Activated B cell treated with CpG ODN at 0.5 μM for 24 hours (primary cell): ENCODE results near the gene RBM26. TPM values are rescaled to one million over a fixed set of nuclear protein-coding genes. Genes with fewer than 3 reads are reported as not detected.
A peak's percentile ranks its signal among the peaks of the same experiment; 100 is the strongest.

ENCODE experiments used
- ATAC-seq: fragments of 200-7000 bp; cut with Tn5 transposase; one replicate; pipeline ENCODE4 v1.10.0; 2021; ENCODE audit warnings: low read depth, mild to moderate bottlenecking, moderate library complexity
- CTCF ChIA-PET: fragments of 350-600 bp; sonication (Branson Sonifier 250); formaldehyde crosslinking; loops from one replicate; lab custom pipeline; 2021; ENCODE audit warnings: antibody characterized with exemption; lab: Charles Lee
- POLR2A ChIA-PET: fragments of 350-600 bp; sonication (Branson Sonifier 250); formaldehyde crosslinking; loops from one replicate; lab custom pipeline; 2021; ENCODE audit warnings: antibody characterized with exemption; lab: Charles Lee
- DNase-seq: peaks from one replicate; pipeline ENCODE4 v3.0.0; 2022
- H3K27ac Mint-ChIP-seq: one replicate; pipeline ENCODE4 v1.8.0; 2020; ENCODE audit warnings: mixed read lengths
- H3K27me3 Mint-ChIP-seq: one replicate; pipeline ENCODE4 v1.8.0; 2021; ENCODE audit warnings: mixed read lengths
- H3K36me3 Mint-ChIP-seq: one replicate; pipeline ENCODE4 v1.8.0; 2021; ENCODE audit warnings: low read depth, mixed read lengths
- H3K4me1 Mint-ChIP-seq: one replicate; pipeline ENCODE4 v1.8.0; 2021; ENCODE audit warnings: mixed read lengths
- H3K4me3 Mint-ChIP-seq: one replicate; pipeline ENCODE4 v1.8.0; 2020; ENCODE audit warnings: mild to moderate bottlenecking, mixed read lengths
- H3K9me3 Mint-ChIP-seq: one replicate; pipeline ENCODE4 v1.8.0; 2020; ENCODE audit warnings: mixed read lengths
- CTCF ChIP-seq: fragments of 200-600 bp; IDR thresholded peaks from one replicate; pipeline ENCODE4 v1.8.0; 2022; ENCODE audit warnings: antibody characterized with exemption, mild to moderate bottlenecking
- intact Hi-C: fragments of 100-400 bp; cut with micrococcal nuclease; formaldehyde crosslinking; loops from one replicate; pipeline ENCODE4 v1.15.1; 2024
- total RNA-seq: library from RNA; stranded (reverse); gene quantifications from 2 replicates; pipeline ENCODE4 v1.2.3, GENCODE V29; 2022

Gene RBM26
- total RNA-seq, 1 donor from 2014 or later, result 92.9 TPM

GRCh38 chr13:79401259-79402070, 4.6 kb downstream of the RBM26 start:
- Mint-ChIP-seq H3K27ac (peak overlapping the region; percentile 35), H3K9me3 (no peaks in the 10 kb centered on the region), H3K4me3 (peak overlapping the region; percentile 50), H3K27me3 (no peaks in the 10 kb centered on the region), H3K4me1 (peaks cover 11% of the 10 kb centered on the region), H3K36me3 (peaks cover 47% of the 10 kb centered on the region)
- intact Hi-C loops, result loop anchor here (10.0 kb wide), 1 partner anchor 1897 kb away; no protein-coding TSS in a partner anchor
- ATAC-seq (peak; percentile 11), DNase-seq (no peak)
- CTCF ChIA-PET, result interaction anchor here (1.1 to 1.2 kb wide), 2 partner anchors 14 to 21 kb away, joined by 4 to 5 read pairs; no protein-coding TSS in a partner anchor
- no peak for TF ChIP-seq CTCF
- POLR2A ChIA-PET, result no interaction called here

- DNase-seq, result no peak
- Mint-ChIP-seq H3K27ac (peak overlapping the region; percentile 7), H3K36me3 (peaks cover 60% of the 10 kb centered on the region)
Measured at GRCh38 chr13:79398915-79399314, 7.1 kb downstream of the RBM26 start.

GRCh38 chr13:79398127-79398526, 7.9 kb downstream of the RBM26 start:
- Mint-ChIP-seq H3K4me1 (peaks cover 37% of the 10 kb centered on the region), H3K36me3 (peaks cover 60% of the 10 kb centered on the region), H3K27me3 (no peaks in the 10 kb centered on the region), H3K4me3 (no peak overlapping the region), H3K27ac (peak overlapping the region; percentile 25), H3K9me3 (peaks cover 10% of the 10 kb centered on the region)
- no peak for TF ChIP-seq CTCF
- CTCF ChIA-PET, result no interaction called here
- POLR2A ChIA-PET, result interaction anchor here (0.7 to 1.4 kb wide), 4 partner anchors 8 to 83 kb away, joined by 3 to 10 read pairs (median 4); partner anchors contain the start of genes NDFIP2 and RBM26
- DNase-seq (no peak), ATAC-seq (no peak)
- intact Hi-C loops, result loop anchor here (10.0 kb wide), 1 partner anchor 1263 kb away; no protein-coding TSS in a partner anchor

More at GRCh38 chr13:79398915-79399314, 7.1 kb downstream of the RBM26 start:
- TF ChIP-seq CTCF, result no peak
- Mint-ChIP-seq H3K9me3 (peaks cover 10% of the 10 kb centered on the region), H3K27me3 (no peaks in the 10 kb centered on the region), H3K4me1 (peaks cover 29% of the 10 kb centered on the region), H3K4me3 (no peak overlapping the region)
- intact Hi-C loops, result loop anchor here (10.0 kb wide), 1 partner anchor 1264 kb away; no protein-coding TSS in a partner anchor
- ATAC-seq, result no peak
- ChIA-PET CTCF (no interaction called here), POLR2A (interaction anchor here (1.2 kb wide), 2 partner anchors 11 to 82 kb away, joined by 3 read pairs; partner anchors contain the start of gene NDFIP2)

- ChIA-PET CTCF (no interaction called here), POLR2A (interaction anchor here (1.2 kb wide), 1 partner anchor 10 kb away, joined by 8 read pairs; the partner anchor contains the start of gene RBM26)
- peaks cover 10% of the 10 kb centered on the region for H3K9me3 Mint-ChIP-seq
- ATAC-seq (no peak), DNase-seq (no peak)
- no peaks in the 10 kb centered on the region for H3K27me3 Mint-ChIP-seq
- peaks cover 52% of the 10 kb centered on the region for H3K4me1 Mint-ChIP-seq
- H3K27ac Mint-ChIP-seq, result no peak overlapping the region
- no peak for TF ChIP-seq CTCF
- H3K4me3 Mint-ChIP-seq, result no peak overlapping the region
- H3K36me3 Mint-ChIP-seq, result peaks cover 58% of the 10 kb centered on the region
- intact Hi-C loops, result loop anchor here (10.0 kb wide), 1 partner anchor 1261 kb away; no protein-coding TSS in a partner anchor
Measured at GRCh38 chr13:79395881-79396280, 10.2 kb downstream of the RBM26 start.
